HG03097 (cell line): Measurements from ENCODE around the gene PIGU.
"Not testable (repeated sequence)": the region's sequence is repeated elsewhere in the genome, so short reads cannot be mapped to it uniquely, and the experiment has no call there.

Experiments
- ATAC-seq: cut with Tn5 transposase; IDR thresholded peaks from one replicate; pipeline ENCODE4 v1.9.1; 2021; ENCODE audit not compliant: unreplicated experiment, low FRiP score

Gene PIGU

GRCh38 chr20:34516247-34517113, 160.4 kb downstream of the PIGU start, which contains the start of gene DYNLRB1:
Gene DYNLRB1 (plus strand): TSS chr20:34516422. CDS start chr20:34516459, 37 bp downstream.
- peak; percentile 59 for ATAC-seq

- peak; percentile 36 for ATAC-seq
Observed at GRCh38 chr20:34515484-34516246, 161.2 kb downstream of the PIGU start.

GRCh38 chr20:34514897-34515483, 161.9 kb downstream of the PIGU start:
- ATAC-seq: no peak

GRCh38 chr20:34514034-34514433, 162.9 kb downstream of the PIGU start:
- ATAC-seq: not testable (repeated sequence)

GRCh38 chr20:34512955-34513419, 163.9 kb downstream of the PIGU start:
- no peak for ATAC-seq

- ATAC-seq: no peak
Observed at GRCh38 chr20:34512266-34512954, 164.5 kb downstream of the PIGU start.

GRCh38 chr20:34511891-34512265, 165.0 kb downstream of the PIGU start:
- no peak for ATAC-seq

GRCh38 chr20:34510575-34510974, 166.3 kb downstream of the PIGU start:
- no peak for ATAC-seq
